ENCODE measurements around the gene ITGA7. TPM values are rescaled to one million over a fixed set of nuclear protein-coding genes. Genes with fewer than 3 reads are reported as not detected.

Gene ITGA7
- total RNA-seq, 1 donor from 2014 or later, result 25.1 TPM

DNA sequence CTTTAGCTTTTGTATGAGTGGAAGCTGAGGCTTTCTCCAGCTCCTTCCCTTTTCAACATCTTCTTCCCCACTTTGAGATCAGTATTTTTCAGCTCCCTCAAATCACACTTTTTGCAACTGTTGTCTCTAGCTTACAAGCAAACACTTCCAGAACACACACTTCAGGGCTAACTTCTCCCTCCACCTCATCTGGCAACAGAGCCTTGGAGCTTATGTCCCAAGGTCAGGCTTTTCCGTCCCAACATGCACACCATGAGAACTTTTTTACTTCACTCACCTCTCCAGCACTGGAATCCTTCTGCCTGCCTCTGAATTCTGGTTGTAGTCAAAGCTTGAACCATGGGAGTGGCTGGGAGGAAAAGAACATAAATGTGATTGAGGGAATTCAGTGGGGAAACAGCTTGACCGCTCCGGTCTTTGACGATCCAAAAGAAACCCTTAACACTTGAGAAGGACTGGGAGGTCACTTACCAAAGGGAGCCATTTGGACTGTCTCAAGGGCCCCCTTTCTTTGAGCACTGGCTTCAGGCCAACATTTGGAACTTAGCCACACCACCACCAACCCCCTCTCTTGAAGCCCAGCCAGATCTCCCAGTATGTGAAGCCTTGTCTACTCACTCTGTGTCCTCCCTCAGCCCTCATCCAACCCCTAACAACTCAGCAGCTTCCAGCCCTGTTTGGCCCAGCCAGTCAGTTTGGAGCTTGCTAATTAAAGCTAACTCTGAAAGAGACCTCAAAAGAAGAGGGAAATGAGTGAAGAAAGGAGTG, 4.3 kb upstream of the ITGA7 start:
- H3K27ac Mint-ChIP-seq, result no peak overlapping the region
- H3K27me3 Mint-ChIP-seq, result peaks cover 60% of the 10 kb centered on the region

GRCh38 chr12:55708695-55709233, 1.1 kb upstream of the ITGA7 start:
- no peak for DNase-seq (ENCODE audit: low spot score, unreplicated experiment)

More for the DNA sequence above, 4.3 kb upstream of the ITGA7 start:
- Mint-ChIP-seq H3K4me1 (ENCODE audit: low read depth) (peaks cover 16% of the 10 kb centered on the region), H3K36me3 (ENCODE audit: insufficient read depth) (peaks cover 2% of the 10 kb centered on the region), H3K4me3 (ENCODE audit: low read depth) (no peak overlapping the region), H3K9me3 (ENCODE audit: low read depth) (no peaks in the 10 kb centered on the region)
- DNase-seq (ENCODE audit: low spot score, unreplicated experiment), result no peak
- no peak for TF ChIP-seq CTCF (IDR thresholded peaks at IDR 0.05; ENCODE audit: unreplicated experiment)

DNA sequence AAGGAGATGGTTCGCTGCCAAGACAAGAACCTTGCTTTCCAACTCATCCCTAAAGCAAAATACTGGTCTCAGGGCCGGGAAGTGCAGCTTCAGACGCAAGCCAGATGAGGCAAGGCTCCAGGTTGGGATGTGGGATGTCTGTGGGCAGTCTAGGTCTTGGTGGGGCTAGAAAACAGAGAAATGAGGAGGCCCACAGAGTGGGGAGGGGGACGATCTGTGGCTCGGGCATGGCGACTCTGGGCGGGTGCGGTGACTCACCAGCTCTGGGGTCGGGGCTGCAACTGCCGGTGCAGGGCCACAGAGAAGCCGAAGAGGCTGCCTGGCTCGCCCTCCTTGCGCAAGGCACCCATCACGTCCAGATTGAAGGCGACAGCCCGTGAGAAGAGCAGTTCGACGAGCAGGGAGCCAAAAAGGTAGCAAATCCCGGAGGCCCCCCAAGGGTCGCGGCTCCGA, 459 bp downstream of the ITGA7 start:
- Mint-ChIP-seq H3K36me3 (ENCODE audit: insufficient read depth) (no peaks in the 10 kb centered on the region), H3K27ac (no peak overlapping the region), H3K4me1 (ENCODE audit: low read depth) (peaks cover 14% of the 10 kb centered on the region), H3K27me3 (peaks cover 90% of the 10 kb centered on the region), H3K4me3 (ENCODE audit: low read depth) (peak overlapping the region; percentile 73), H3K9me3 (ENCODE audit: low read depth) (no peaks in the 10 kb centered on the region)
- no peak for TF ChIP-seq CTCF (IDR thresholded peaks at IDR 0.05; ENCODE audit: unreplicated experiment)
- no peak for DNase-seq (ENCODE audit: low spot score, unreplicated experiment)

More at GRCh38 chr12:55708695-55709233, 1.1 kb upstream of the ITGA7 start:
- peak overlapping the region; percentile 73 for H3K4me3 Mint-ChIP-seq (ENCODE audit: low read depth)
- no peak overlapping the region for H3K27ac Mint-ChIP-seq
- TF ChIP-seq CTCF (IDR thresholded peaks at IDR 0.05; ENCODE audit: unreplicated experiment), result no peak
- no peaks in the 10 kb centered on the region for H3K36me3 Mint-ChIP-seq (ENCODE audit: insufficient read depth)
- H3K4me1 Mint-ChIP-seq (ENCODE audit: low read depth), result peaks cover 14% of the 10 kb centered on the region
- H3K9me3 Mint-ChIP-seq (ENCODE audit: low read depth), result no peaks in the 10 kb centered on the region
- H3K27me3 Mint-ChIP-seq, result peaks cover 90% of the 10 kb centered on the region

DNA sequence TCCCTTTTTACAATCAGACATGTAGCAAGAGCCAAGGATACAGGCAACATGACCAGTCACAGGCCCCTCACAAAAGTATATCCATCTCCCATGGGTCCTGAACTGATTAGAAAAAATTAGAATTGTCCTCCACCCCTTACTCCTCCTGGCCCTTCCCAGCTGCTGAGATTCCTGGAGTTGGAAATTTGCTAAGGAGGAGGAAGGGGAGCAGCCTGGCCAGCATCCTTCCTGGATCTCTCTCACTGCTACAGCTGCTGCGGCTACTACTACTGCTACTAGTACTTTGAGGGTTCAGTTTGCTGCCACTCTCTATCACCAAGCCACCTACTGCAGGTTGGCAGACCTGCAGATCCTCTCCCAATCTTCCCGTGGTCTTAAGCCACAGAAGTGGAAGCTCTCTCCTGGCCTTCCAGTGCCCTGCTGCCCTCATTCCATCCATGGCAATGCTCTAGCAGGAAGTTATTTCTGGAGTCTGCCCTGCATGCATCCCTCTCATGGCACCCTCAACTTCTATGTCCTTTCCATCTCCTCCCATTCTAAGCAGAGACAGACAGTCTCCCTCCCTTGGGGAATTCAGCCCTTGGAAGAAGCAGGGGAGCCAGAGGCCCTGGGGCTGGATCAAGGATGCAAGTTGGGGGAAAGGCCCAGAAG, 1.0 kb downstream of the ITGA7 start:
- TF ChIP-seq CTCF (IDR thresholded peaks at IDR 0.05; ENCODE audit: unreplicated experiment), result no peak
- H3K36me3 Mint-ChIP-seq (ENCODE audit: insufficient read depth), result no peaks in the 10 kb centered on the region
- no peak for DNase-seq (ENCODE audit: low spot score, unreplicated experiment)
- H3K9me3 Mint-ChIP-seq (ENCODE audit: low read depth), result no peaks in the 10 kb centered on the region
- H3K27ac Mint-ChIP-seq, result no peak overlapping the region
- H3K4me3 Mint-ChIP-seq (ENCODE audit: low read depth), result peak overlapping the region; percentile 73
- peaks cover 87% of the 10 kb centered on the region for H3K27me3 Mint-ChIP-seq
- H3K4me1 Mint-ChIP-seq (ENCODE audit: low read depth), result peaks cover 14% of the 10 kb centered on the region

- Mint-ChIP-seq H3K27ac (no peak overlapping the region), H3K36me3 (ENCODE audit: insufficient read depth) (no peaks in the 10 kb centered on the region), H3K9me3 (ENCODE audit: low read depth) (no peaks in the 10 kb centered on the region), H3K27me3 (peaks cover 92% of the 10 kb centered on the region), H3K4me1 (ENCODE audit: low read depth) (peaks cover 14% of the 10 kb centered on the region), H3K4me3 (ENCODE audit: low read depth) (peak overlapping the region; percentile 2)
- TF ChIP-seq CTCF (IDR thresholded peaks at IDR 0.05; ENCODE audit: unreplicated experiment), result peak; percentile 40
- no peak for DNase-seq (ENCODE audit: low spot score, unreplicated experiment)
Measured at GRCh38 chr12:55705782-55706402, 1.8 kb downstream of the ITGA7 start.

Measured in progenitor cell of endocrine pancreas (in vitro differentiated cells).